HepG2 (cell line): Measurements from ENCODE around the gene PXT1. TPM values are rescaled to one million over a fixed set of nuclear protein-coding genes. Genes with fewer than 3 reads are reported as not detected.

Source experiments
- BHLHE40 ChIP-seq: IDR thresholded peaks from 2 replicates; pipeline ENCODE4 v1.6.1; 2011; ENCODE audit warnings: low read length, improper control_type of control experiment
- GATA4 ChIP-seq: sonication (generic); IDR thresholded peaks from 2 replicates; pipeline ENCODE4 v1.6.1; 2016; ENCODE audit warnings: antibody characterized with exemption, low read depth, borderline replicate concordance
- GLMP ChIP-seq: sonication (generic); formaldehyde crosslinking; IDR thresholded peaks from 2 replicates; pipeline ENCODE4 v1.9.0; 2021; ENCODE audit warnings: missing genetic modification reagents, mild to moderate bottlenecking, borderline replicate concordance
- HIVEP1 ChIP-seq: sonication (generic); formaldehyde crosslinking; IDR thresholded peaks from 2 replicates; pipeline ENCODE4 v1.4.0; 2020; ENCODE audit warnings: mild to moderate bottlenecking, missing genetic modification reagents
- HOMEZ ChIP-seq: IDR thresholded peaks from 2 replicates; pipeline ENCODE4 v1.6.1; 2016; ENCODE audit warnings: low read depth
- HOXA5 ChIP-seq: sonication (generic); formaldehyde crosslinking; IDR thresholded peaks from 2 replicates; pipeline ENCODE4 v1.4.0; 2020; ENCODE audit warnings: missing genetic modification reagents
- IRF9 ChIP-seq: sonication (generic); formaldehyde crosslinking; IDR thresholded peaks from 2 replicates; pipeline ENCODE4 v1.8.0; 2022; ENCODE audit warnings: missing genetic modification reagents, mild to moderate bottlenecking, borderline replicate concordance
- KIAA2018 ChIP-seq: sonication (generic); formaldehyde crosslinking; IDR thresholded peaks from 2 replicates; pipeline ENCODE4 v1.5.0; 2020; ENCODE audit warnings: mild to moderate bottlenecking, missing genetic modification reagents, borderline replicate concordance
- SP140L ChIP-seq: sonication (generic); formaldehyde crosslinking; IDR thresholded peaks from 2 replicates; pipeline ENCODE4 v1.4.0; 2020; ENCODE audit warnings: missing genetic modification reagents, borderline replicate concordance
- THYN1 ChIP-seq: sonication (generic); formaldehyde crosslinking; IDR thresholded peaks from 2 replicates; pipeline ENCODE4 v1.8.1; 2023; ENCODE audit warnings: low read depth, mild to moderate bottlenecking, moderate library complexity, missing genetic modification reagents, borderline replicate concordance
- ZNF710 ChIP-seq: sonication (generic); formaldehyde crosslinking; IDR thresholded peaks from 2 replicates; pipeline ENCODE4 v1.5.0; 2020; ENCODE audit warnings: mild to moderate bottlenecking, missing genetic modification reagents, borderline replicate concordance
- polyA plus RNA-seq, 8 experiments: library from polyadenylated mRNA; depleted of rRNA in 3 of 8; stranded (reverse) in 7 of 8; unstranded in 1 of 8; fragments of >200 nt; fragmentation: Illumina TruSeq in 4 of 8; extraction: Trizol in 4 of 8; gene quantifications; 2 replicates each; pipeline versions ENCODE4 v1.2.1 to v1.2.3, GENCODE V29; 2011 to 2016; ENCODE audit warnings: low read depth in 4 of 8, missing spikeins in 1 of 8, mixed read lengths in 1 of 8; ENCODE audit not compliant: insufficient read depth in 1 of 8
- total RNA-seq, 5 experiments: library from RNA; depleted of rRNA; stranded (reverse); fragments of >200 nt; fragmentation: Illumina TruSeq; extraction: Trizol; gene quantifications; 2 replicates each; pipeline ENCODE4 v1.2.3, GENCODE V29; 2016; ENCODE audit warnings: low read depth in 1 of 5

PXT1 gene
- total and polyA plus RNA-seq, 2 of the 13 experiments (the other 11 are each of a cell fraction or from before 2014, with no cell fraction given), result 0.04 TPM; not detected in 1

- TF ChIP-seq KIAA2018 (CRISPR knock-in tag) (no peak; the same call in 1 of the 2 replicates), THYN1 (CRISPR knock-in tag) (0 out of 2 replicates have a peak, but pooled peaks have one; percentile 9), GATA4 (peak; percentile 68; the same call in 1 of the 2 replicates), ZNF710 (CRISPR knock-in tag) (peak; percentile 52; the same call in 1 of the 2 replicates), BHLHE40 (peak; percentile 66), SP140L (no peak; the same call in 1 of the 2 replicates), GLMP (CRISPR knock-in tag) (no peak), HOXA5 (no peak), IRF9 (CRISPR knock-in tag) (peak; percentile 92; the same call in 1 of the 2 replicates), HIVEP1 (CRISPR knock-in tag) (peak; percentile 76), HOMEZ (CRISPR knock-in tag) (peak; percentile 49; the same call in 1 of the 2 replicates)
Observed at GRCh38 chr6:36442671-36443470, at the start of gene PXT1, which contains the start of gene KCTD20 (continued).
